HG03139 (cell line): Measurements from ENCODE around the gene RPS6KB2.

Experiments used
- ATAC-seq: cut with Tn5 transposase; IDR thresholded peaks from one replicate; pipeline ENCODE4 v1.9.1; 2021; ENCODE audit not compliant: unreplicated experiment

Gene RPS6KB2

DNA sequence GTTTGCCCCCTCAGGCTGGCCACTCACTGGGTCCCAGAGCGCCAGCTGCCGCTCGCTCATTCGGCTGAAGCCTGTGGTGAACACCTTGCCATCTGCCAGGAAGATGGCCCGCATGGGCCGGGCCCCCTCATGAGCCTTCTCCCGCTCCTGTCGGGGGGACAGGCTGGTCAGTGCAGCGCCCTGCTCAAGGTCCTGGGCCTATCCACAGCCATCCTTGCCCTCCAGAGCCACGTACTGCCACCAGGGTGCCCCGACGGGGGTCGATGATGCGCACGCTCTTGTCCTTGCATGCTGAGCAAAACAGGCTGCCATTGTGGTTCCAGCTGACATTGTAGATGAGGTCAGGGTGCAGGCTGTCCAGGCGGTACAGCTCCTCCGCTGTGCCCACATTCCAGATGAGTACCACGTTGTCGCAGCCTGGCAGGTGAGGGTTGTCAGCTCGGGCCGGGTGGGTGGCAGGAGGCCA lies 12.8 kb downstream of the RPS6KB2 start:
- ATAC-seq: no peak

DNA sequence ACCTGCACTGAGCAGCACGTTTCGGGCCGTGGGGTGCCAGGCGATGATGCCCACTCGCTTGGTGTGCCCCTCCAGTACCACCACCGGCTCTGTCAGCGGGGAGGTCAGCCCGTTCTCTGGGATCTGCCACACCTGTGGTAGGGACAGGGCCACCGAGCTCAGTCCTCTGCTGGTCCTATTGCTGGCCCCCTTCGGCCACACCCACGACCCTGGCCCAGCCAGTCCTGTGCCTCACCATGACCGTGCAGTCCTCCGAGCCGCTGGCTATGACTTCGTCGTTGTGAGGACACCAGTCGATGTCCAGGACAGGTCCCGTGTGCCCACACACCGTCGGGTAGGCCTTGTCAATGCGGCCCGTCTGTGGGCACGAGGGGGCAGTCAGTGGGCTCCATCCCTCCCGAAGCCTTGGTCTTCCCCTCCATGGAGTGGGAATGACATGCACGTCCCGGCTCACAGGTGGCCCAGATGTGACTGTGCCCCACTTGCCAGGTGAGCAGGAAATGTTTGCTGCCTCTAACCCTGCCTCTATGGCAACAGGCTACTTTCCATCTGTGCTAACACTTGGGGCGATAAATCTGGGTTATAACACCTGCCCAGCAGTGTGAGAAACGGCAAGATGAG lies 13.5 kb downstream of the RPS6KB2 start:
- no peak for ATAC-seq

DNA sequence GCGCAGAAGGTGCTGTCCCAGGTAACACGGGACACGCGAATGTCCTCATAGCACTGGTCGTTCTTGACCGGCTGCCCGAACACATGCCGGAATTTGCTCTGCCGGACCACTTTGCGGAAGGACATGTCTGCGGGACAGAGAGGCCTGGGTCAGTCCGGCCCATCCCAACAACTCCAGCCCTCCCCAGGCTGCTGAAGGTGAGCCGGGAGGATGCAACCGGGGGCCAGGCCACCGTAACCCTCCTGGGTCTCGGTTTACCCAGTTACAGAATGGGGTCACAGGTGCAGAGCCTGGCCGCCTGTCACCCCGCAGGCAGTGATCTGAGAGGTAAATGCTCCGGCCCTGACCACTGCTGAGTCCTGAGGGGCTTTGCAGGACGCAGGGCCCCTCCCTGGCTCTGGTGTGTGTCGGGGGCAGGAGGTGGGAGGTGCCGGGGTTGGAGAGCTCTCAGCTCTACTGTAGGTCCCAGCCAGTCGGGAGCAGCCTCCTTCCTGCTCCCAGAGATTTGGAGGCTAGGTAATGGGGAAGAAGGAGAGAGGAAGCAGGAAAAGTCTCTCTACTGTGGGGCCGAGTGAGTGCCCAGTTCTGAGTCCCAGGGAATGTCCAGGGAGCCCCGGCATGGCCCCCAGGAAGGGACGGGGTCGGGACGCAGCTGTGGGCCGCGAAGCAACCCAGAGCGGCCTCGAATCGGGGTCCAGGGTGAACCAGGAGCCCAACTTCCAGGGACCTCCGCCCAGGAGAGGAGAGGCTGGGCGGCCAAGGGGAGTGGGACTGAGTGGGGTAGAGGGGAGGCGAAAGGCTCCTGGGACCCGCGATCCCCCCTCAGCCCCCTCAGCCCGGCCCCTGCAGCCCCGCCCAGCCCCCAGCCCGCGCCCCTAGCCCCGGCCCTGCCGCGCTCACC lies 14.5 kb downstream of the RPS6KB2 start:
- ATAC-seq: no peak

DNA sequence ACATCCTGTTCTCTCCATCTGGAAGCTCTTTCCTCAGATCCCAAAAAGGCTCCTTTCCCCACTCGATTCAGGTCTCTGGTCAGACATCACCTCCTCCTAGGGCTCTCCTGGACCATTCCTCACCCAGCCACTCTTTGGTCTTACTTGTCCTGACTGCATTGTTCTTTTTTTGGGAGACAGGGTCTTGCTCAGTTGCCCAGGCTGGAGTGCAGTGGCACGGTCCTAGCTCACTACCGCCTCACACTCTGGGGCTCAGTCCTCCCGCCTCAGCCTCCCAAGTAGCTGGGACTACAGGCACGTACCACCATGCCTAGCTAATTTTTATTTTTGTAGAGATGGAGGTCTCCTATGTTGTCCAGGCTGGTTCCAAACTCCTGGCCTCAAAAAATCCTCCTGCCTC lies 17.2 kb downstream of the RPS6KB2 start:
- ATAC-seq: no peak

DNA sequence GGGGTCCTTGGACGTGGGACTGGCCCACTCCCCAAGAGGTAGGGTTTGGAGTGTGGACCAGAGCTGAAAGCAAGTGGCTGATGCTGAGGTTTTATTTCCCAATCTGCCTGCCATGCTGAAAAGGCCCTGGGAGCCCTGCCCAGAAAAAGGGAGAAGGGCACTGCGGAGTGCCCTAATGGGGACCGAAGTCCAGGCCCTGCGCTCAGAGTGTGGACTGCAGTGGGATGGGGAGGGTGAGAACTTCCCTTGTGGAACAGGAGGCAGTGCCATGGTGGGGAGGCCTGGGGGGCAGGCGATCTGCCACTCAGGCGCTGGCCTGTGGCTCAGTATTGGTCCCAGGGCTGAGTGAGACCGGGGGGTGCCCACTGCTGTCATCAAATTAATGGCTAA lies 19.9 kb downstream of the RPS6KB2 start:
- ATAC-seq: no peak

DNA sequence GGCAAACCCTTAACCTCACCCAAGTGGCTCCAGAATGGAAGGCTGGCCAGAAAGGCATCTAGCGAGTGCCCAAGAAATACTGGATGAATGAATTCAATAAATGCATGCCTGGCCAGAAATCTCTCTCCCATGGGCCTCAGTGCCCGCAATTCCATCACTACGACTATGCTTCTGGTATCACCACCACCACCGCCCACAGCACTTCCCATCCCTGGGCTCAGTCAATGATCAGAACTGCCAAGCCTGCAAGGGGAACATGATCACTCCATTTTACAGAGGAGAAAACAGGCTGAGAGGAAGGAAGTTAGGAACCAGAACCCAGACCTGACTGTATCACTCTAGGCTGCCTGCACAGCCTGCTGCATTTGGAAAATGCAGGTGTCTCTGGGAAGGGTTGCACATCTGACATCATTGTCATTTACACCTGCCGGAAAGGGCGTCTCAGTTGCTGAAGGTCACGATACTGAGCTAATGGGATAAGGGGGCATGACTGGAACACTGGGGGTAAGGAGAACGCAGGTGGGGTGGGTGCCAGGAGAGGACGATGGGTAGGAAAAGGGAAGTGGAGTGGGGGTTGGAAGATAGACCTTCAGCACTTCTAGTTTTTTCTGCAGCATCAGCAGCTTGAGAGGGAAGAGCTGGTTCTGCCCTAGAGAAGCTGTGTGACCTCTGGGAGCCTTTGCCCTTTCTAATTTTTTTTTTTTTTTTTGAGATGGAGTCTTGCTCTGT lies 21.0 kb downstream of the RPS6KB2 start:
- no peak for ATAC-seq

DNA sequence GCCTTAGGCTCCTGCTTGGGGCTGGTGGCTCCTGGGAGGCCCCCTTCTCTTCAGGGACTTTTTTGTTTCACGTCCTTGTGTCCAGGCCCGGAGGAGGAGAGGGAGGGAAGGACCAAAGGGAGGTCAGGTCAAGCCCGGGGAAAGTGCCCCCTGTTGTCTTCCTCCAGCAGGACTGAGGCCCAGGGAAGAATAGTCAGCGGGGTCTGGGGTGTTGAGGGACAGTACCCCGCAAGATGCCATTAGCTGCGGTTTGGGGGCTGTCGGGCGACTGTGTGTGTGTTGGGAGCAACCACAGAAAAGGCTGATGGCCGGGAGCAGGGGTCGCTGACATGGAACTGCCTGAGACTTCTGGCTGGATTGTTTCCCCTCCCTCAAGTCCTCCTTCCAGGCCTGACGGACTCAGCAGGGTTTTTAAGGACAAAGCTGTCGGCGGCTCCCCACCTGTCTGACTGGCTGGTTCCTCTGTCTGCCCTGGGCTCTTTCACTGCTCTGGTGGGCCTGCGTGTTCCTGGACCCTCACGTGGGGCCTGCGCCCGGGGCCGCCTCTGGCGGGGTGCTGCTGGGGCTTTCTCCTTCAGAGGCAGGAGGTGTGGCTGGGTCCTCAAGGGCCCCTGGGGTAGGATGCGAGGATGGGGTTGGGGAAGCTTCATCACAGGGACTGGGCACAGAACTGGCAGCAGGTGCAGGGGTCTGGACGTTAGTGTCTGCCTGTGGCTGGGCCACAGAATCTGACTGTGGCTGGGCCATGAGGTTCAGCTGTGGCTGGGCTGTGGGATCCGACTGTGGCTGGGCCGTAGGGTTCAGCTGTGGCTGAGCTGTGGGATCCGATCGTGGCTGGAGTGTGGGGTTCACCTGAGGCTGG lies 22.7 kb downstream of the RPS6KB2 start:
- ATAC-seq: no peak

DNA sequence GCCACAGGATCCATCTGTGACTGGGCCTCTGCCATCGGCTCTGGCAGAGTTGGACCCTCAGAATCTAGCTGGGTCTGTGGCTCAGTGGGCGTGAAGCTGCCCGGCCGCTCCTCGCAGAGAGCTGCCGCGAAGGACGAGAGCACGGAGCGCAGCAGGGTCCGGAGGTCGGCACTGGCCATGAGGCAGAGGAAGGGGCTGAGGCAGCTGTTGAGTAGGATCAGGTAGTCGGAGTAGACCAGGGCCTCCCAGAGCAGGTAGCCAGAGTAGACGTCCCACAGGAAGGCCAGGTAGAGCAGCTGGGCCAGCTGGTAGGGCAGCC lies 23.3 kb downstream of the RPS6KB2 start:
- ATAC-seq: no peak

DNA sequence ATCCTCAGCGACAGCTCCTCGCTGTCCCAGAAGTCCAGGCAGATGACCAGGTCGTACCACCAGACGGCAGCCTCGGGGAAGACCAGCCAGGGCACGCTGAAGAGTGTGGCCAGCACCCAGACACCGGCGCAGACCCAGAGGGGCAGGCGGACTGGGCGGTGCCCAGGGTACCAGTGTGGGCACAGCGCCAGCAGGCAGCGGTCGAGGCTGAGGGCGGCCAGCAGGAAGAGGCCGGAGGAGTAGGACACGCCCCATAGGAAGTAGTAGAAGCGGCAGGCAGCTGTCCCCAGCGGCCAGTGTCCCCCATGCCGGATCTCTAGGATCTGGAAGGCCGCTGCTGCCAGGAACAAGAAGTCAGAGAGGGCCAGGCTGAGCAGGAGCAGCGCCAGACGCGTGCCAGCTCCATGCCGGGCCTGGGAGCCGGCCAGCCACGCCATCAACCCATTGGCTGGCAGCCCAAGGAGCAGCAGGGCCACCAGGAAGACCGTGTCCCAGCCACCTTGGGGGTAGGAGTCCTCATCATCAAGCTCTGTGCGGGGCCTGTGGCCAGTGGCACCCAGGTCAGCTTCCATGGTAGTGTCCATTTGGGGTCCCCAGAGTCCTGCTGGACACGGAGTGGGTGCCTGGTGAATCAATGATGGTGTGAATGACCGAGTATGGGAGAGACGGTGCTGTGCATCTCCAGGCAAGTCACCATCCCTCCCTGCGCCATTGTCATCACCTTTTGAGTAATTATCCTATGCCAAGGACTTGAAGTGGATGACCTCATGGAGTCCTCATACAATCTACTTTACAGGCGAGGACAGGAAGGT lies 24.1 kb downstream of the RPS6KB2 start, which contains the start of gene GPR152:
Gene GPR152 (minus strand): TSS at position 589 of the 812 bp plus-strand sequence. CDS start 5 bp downstream, at position 584.
- ATAC-seq: no peak

DNA sequence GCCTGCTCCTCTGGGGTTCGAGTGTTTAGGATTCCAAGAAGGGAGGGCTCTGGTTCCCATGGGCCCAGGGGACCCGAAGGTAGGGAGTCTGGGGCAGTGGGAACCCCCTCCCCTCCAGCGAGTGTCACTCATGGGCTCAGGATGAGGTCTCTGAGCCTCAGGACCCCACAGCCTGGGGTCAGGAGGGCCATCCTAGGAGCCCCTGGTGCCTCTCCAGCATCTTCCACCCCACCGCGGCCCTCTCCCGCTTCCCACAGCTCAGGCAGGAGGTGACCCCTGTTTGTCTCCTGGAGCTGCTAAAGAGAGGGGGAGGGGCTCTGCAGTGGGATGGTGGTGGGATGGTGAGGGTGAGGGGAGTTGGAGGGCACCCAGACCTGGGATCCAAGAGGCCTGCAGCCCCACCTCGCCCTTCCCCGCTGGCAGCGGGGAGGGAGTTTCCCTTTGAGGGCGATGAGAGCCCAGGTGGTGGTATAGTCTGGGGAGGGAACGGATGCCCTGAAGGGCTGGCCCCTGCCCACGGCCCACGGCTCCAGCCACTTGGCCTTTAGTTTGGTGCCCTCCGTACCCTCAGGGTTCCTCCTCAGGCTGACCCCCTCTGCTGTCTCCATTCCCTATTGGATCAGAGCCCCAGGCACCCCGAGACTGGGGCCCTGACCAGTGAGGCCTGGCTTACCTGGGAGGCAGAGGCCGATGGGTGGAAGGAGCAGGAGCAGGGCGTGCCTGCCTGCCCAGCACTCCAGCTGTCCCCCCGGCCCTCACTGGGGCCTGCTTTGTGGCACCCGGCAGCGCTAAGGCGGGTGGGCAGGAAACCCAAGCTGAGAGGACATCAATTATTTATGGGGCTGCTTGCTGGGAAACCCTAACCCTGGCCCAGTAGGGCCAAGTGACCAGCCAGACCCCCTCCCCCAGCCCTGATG lies 25.8 kb downstream of the RPS6KB2 start:
- no peak for ATAC-seq

DNA sequence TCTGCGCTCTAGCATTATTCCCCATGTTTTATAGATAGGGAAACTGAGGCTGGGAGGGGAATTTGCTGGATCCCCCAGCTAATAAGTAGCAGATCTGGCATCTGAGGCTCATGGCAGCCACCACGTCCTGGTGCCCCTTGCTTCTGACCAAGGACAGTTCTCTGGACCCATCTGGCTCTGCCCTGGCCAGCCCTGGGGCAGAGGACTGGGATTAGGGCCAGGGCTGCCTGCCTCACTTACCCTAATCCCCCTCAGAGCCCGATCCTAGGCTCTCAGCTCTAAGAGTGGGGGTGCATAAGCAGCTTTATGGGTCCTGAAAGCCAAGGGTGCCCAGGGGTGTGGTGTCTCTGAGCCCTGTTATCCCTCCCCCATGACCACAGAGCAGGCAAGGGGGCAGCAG lies 26.8 kb downstream of the RPS6KB2 start, which contains the start of gene CABP4:
Gene CABP4 (plus strand): TSS at position 301 of the 400 bp plus-strand sequence. CDS start 70 bp downstream, at position 371.
- ATAC-seq: no peak

DNA sequence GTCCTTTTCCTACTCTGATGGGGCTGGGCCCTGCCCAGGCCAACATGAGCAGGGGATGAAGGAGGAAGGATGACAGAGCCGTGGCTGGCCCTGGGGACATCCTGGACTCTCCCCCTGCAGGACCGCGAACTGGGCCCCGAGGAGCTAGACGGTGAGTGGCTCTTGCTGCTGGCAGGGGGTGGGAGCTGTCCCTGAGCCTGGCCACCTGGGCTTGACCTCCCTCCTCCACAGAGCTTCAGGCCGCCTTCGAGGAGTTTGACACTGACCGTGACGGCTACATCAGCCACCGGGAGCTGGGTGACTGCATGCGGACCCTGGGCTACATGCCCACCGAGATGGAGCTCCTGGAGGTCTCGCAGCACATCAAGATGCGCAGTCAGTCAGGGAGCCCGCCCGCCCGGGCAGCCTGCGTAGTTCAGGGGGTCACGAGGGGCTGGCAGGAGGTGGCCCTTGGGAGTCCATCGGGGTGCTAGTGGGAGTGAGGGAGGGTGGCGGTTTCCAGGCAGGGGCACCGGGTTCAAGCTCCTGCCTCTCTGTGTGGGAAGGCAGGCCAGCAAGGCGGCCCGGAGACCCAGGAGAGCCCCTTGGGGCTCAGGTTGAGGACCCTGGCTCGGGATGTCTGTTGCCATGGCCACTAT lies 27.9 kb downstream of the RPS6KB2 start:
- no peak for ATAC-seq

DNA sequence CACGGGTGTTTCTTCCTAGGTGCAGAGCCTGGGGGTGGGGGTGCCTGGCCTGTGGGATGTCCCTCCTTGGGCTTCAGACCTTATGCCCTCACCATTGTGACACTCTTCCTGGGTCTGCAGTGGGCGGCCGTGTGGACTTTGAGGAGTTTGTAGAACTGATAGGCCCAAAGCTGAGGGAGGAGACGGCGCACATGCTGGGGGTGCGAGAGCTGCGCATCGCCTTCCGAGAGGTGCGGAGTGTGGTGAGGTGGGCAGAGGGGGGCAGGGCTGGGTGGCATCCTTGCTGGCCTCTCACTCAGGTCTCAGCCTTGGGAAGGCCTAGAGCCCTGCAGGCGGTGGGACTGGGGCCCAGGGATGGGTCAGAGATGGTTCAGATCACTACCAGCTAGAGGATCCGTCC lies 29.2 kb downstream of the RPS6KB2 start:
- ATAC-seq: no peak

DNA sequence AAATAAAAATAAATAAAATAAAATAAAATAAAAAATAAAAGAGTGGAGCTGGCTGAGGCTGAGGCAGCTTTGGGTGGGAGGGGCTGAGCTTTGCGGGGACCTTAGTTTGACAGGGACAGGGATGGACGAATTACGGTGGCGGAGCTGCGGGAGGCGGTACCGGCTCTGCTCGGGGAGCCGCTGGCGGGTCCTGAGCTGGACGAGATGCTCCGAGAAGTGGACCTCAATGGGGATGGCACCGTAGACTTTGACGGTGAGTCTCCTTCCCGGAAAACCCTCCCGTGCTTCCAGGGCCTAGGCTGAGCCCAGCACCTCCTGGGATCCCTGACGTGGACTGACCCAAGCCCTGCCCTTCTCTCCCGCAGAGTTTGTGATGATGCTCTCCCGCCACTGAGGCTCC lies 30.0 kb downstream of the RPS6KB2 start:
- ATAC-seq: no peak

DNA sequence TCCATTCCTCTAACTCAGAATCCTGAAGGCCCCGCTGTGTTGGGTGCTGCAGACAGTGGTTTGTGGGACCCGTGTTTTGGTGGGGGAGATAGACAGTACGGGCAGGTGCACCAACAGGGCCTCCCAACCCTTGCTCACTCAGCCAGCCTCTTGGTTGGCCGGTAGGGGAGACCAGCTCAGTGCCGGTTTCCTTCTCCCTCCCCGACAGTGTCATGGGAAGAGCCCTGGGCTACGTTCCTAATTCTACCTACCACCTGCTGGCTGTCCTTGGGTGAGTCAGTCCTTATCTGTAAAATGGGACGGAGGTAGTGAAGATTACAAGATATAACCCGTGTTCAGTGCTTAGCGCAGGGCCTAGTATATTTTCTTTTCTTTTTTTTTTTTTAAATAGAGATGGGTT lies 34.9 kb downstream of the RPS6KB2 start:
- no peak for ATAC-seq

DNA sequence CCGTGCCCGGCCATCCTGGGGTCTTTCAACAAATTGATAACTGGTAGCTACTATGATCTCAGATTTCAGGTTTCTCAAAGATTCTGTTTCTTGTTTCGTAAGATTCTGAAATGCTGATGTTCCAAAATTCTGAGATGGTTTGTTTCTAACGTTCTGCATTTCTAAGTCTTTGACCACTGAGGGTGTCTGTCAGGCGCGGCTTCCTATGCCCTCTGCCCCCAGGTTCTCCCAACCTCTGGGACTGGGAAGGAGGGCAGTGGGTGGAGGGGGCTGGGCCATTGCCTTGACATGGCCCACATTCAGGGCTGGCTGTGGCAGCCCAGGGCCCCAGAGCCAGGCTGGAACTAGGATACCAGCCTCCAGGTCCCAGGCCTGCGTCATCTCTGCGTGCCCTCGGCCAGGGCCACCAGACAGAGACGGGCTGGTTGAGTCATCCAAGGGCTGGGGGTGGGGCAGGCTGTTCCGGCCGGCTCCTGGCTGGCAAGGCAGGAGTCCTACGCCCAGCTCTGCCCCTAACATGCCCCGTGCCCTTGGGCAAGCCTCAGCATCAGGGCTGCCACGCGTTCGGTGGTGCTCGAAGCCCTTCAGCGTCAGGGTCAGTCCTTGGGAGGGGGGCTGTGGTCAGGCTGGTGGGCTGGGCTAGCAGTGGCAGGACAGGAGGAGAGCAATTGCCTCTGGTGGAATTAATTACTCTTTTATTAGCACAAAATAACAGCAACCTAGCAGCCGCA lies 35.6 kb downstream of the RPS6KB2 start:
- no peak for ATAC-seq

DNA sequence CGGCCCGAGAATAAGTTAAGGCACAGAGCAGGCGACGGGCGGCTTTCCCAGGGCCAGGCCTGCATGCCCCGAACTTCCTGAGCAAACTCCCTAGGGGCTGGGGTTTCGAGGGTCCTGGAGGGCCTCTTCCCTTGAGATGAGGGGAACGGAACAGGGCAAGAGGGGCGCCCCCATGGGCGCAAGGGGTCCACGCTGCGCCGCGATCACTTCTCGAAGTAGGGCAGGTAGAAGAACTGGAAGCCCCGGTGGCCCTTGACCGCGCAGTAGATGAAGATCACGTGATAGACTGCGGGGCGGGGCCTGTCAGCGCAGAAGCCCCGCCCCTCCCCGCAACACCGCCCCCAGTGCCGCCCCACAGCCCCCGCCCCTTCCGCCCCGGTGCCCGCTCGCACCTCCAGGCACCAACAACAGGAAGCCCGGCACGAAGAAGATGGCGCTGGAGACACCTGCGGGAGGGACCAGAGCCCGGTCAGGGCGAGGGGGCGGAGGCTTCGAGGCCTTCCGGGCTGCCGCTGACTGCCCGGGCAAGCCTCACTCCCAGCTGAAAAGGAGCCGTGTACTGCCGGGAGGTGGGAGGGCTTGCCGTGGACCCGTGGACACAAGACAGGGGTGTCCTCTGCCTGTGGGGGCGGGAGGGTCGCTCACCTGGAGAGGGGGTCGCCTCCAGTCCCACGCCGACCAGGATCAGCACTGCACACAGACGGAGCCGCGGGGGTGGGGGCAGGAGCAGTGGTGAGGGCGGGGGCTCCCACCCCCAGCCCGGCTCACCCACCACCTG lies 36.3 kb downstream of the RPS6KB2 start:
- ATAC-seq: peak; percentile 43
